Breast epithelium (tissue), 3 donors: ENCODE results near the gene MAN1C1.

Source experiments
- CTCF ChIP-seq, 3 donors: fragments of 450-650 bp; IDR thresholded peaks; one replicate each; pipeline ENCODE4 v1.5.1; 2016 to 2017; ENCODE audit warnings: antibody characterized with exemption in 3 of 3, mild to moderate bottlenecking in 3 of 3, moderate library complexity in 3 of 3
- POLR2AphosphoS5 ChIP-seq, 3 donors: sonication (generic); formaldehyde crosslinking; IDR thresholded peaks; one replicate each; pipeline ENCODE4 v1.6.1; 2017; ENCODE audit warnings: antibody characterized with exemption in 3 of 3

DNA sequence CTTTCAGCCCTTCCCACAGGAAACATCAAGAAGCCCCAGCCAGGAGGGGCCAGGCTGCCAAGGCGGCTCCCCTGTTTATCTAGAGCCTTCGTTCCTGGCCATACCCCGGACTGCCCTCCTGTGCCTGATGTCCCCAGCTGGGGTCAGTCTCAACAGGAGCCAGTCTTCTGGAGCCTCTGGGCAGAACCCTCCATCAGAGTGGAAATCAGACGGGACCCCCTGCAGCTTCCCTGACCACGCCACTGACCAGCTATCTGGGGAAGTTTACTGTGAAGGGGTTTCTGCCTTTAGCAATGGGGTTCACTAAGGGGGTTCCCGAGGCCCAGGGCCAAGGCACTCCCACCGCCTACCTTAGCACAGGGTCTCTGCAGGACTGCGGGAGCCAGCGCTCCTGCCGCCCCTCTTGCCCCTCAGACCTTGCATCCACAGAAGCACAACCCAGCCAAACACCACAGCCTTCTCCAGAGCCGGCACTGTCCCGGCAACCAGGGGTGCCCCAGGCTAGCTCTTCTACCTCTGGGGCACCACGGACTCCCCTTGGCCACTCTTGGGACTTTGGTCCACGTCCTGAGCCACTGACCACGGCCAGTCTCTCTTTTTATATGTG, 199.6 kb downstream of the MAN1C1 start:
- TF ChIP-seq CTCF (IDR thresholded peaks at IDR 0.05): no peak
- no peak for TF ChIP-seq POLR2AphosphoS5 (IDR thresholded peaks at IDR 0.05)
